ENCODE data around the gene LY9.
"Not testable (repeated sequence)": the region's sequence is repeated elsewhere in the genome, so short reads cannot be mapped to it uniquely, and the experiment has no call there.

Gene LY9

GRCh38 chr1:160776178-160776577 is 19.8 kb upstream of the LY9 start:
- DNase-seq, result no peak

- peak; percentile 44 for DNase-seq
Measured at GRCh38 chr1:160777486-160778089, 18.4 kb upstream of the LY9 start.

- no peak for DNase-seq
Measured at GRCh38 chr1:160778976-160779375, 17.0 kb upstream of the LY9 start.

- no peak for DNase-seq
Measured at GRCh38 chr1:160779626-160780397, 16.2 kb upstream of the LY9 start.

GRCh38 chr1:160780398-160780755 is 15.6 kb upstream of the LY9 start:
- DNase-seq, result no peak

GRCh38 chr1:160781186-160781766 is 14.7 kb upstream of the LY9 start:
- no peak for DNase-seq

- DNase-seq, result no peak
Measured at GRCh38 chr1:160781914-160782689, 13.9 kb upstream of the LY9 start.

GRCh38 chr1:160782988-160783765 is 12.8 kb upstream of the LY9 start:
- DNase-seq, result not testable (repeated sequence)

GRCh38 chr1:160789051-160789701 is 6.8 kb upstream of the LY9 start:
- no peak for DNase-seq

- DNase-seq, result no peak
Measured at GRCh38 chr1:160789702-160790611, 6.0 kb upstream of the LY9 start.

- DNase-seq, result no peak
Measured at GRCh38 chr1:160794376-160794775, 1.6 kb upstream of the LY9 start.

GRCh38 chr1:160797271-160797709 is 1.3 kb downstream of the LY9 start:
- no peak for DNase-seq

GRCh38 chr1:160797861-160798273 is 1.9 kb downstream of the LY9 start:
- no peak for DNase-seq

GRCh38 chr1:160798439-160798838 is 2.5 kb downstream of the LY9 start:
- DNase-seq, result no peak

GRCh38 chr1:160799641-160800040 is 3.7 kb downstream of the LY9 start:
- DNase-seq, result no peak

- no peak for DNase-seq
Measured at GRCh38 chr1:160800142-160800541, 4.2 kb downstream of the LY9 start.

- no peak for DNase-seq
Measured at GRCh38 chr1:160800645-160801408, 4.9 kb downstream of the LY9 start.

GRCh38 chr1:160801836-160802580 is 6.0 kb downstream of the LY9 start:
- DNase-seq, result no peak

GRCh38 chr1:160806109-160806665 is 10.2 kb downstream of the LY9 start:
- no peak for DNase-seq

Measured in NCI-H1694 (cell line).